Measurements from ENCODE around the gene STXBP1.

Gene STXBP1

GRCh38 chr9:127611899-127612790 is at the start of gene STXBP1:
Gene STXBP1, plus strand, starts transcription at chr9:127612277. Its CDS starts 127 bp downstream, at chr9:127612404.
- no peak for DNase-seq (ENCODE audit: low read depth, low spot score)
- H3K27ac ChIP-seq = peak within 1 kb of the TSS; percentile 39

GRCh38 chr9:127562279-127562796 is 49.7 kb upstream of the STXBP1 start:
- no peak for DNase-seq (ENCODE audit: low read depth, low spot score)
- H3K27ac ChIP-seq = peak overlapping the region; percentile 98

GRCh38 chr9:127562841-127563401 is 49.2 kb upstream of the STXBP1 start:
- no peak for DNase-seq (ENCODE audit: low read depth, low spot score)
- H3K27ac ChIP-seq = peak overlapping the region; percentile 98

- H3K27ac ChIP-seq = peak overlapping the region; percentile 98
- no peak for DNase-seq (ENCODE audit: low read depth, low spot score)
These were observed 48.5 kb upstream of the STXBP1 start for GRCh38 chr9:127563579-127563978.

- peak overlapping the region; percentile 98 for H3K27ac ChIP-seq
- no peak for DNase-seq (ENCODE audit: low read depth, low spot score)
These were observed 46.8 kb upstream of the STXBP1 start for GRCh38 chr9:127565231-127565630.

- peak overlapping the region; percentile 98 for H3K27ac ChIP-seq
These were observed 45.6 kb upstream of the STXBP1 start for GRCh38 chr9:127566351-127567001.

GRCh38 chr9:127567035-127567729 is 44.9 kb upstream of the STXBP1 start:
- no peak for DNase-seq (ENCODE audit: low read depth, low spot score)

More at GRCh38 chr9:127566351-127567001, 45.6 kb upstream of the STXBP1 start:
- no peak for DNase-seq (ENCODE audit: low read depth, low spot score)

GRCh38 chr9:127567730-127568617 is 44.1 kb upstream of the STXBP1 start:
- no peak for DNase-seq (ENCODE audit: low read depth, low spot score)
- H3K27ac ChIP-seq = peak overlapping the region; percentile 98

More at GRCh38 chr9:127567035-127567729, 44.9 kb upstream of the STXBP1 start:
- H3K27ac ChIP-seq = peak overlapping the region; percentile 98

GRCh38 chr9:127568618-127568970 is 43.5 kb upstream of the STXBP1 start:
- H3K27ac ChIP-seq = peak overlapping the region; percentile 98

GRCh38 chr9:127568971-127569885 is 42.8 kb upstream of the STXBP1 start:
- H3K27ac ChIP-seq = peak overlapping the region; percentile 98
- DNase-seq (ENCODE audit: low read depth, low spot score) = no peak

More at GRCh38 chr9:127568618-127568970, 43.5 kb upstream of the STXBP1 start:
- DNase-seq (ENCODE audit: low read depth, low spot score) = no peak

- H3K27ac ChIP-seq = peak overlapping the region; percentile 98
- no peak for DNase-seq (ENCODE audit: low read depth, low spot score)
These were observed 42.1 kb upstream of the STXBP1 start for GRCh38 chr9:127569886-127570401.

GRCh38 chr9:127570533-127571111 is 41.5 kb upstream of the STXBP1 start:
- DNase-seq (ENCODE audit: low read depth, low spot score) = no peak
- peak overlapping the region; percentile 98 for H3K27ac ChIP-seq

- DNase-seq (ENCODE audit: low read depth, low spot score) = no peak
- H3K27ac ChIP-seq = peak overlapping the region; percentile 98
These were observed 40.1 kb upstream of the STXBP1 start for GRCh38 chr9:127571971-127572370.

GRCh38 chr9:127572961-127573721 is 38.9 kb upstream of the STXBP1 start:
- H3K27ac ChIP-seq = peak overlapping the region; percentile 98
- no peak for DNase-seq (ENCODE audit: low read depth, low spot score)

GRCh38 chr9:127574072-127574993 is 37.7 kb upstream of the STXBP1 start:
- peak overlapping the region; percentile 98 for H3K27ac ChIP-seq
- DNase-seq (ENCODE audit: low read depth, low spot score) = no peak

Measured in epithelial cell of prostate (primary cell).